ENCODE results near the gene RFX2.
"Not testable (repeated sequence)": the region's sequence is repeated elsewhere in the genome, so short reads cannot be mapped to it uniquely, and the experiment has no call there.

The RFX2 gene

GRCh38 chr19:5966215-5966614, 144.1 kb downstream of the RFX2 start:
- CTCF ChIA-PET: interaction anchor here (1.0 to 7.7 kb wide), 7 partner anchors 12 to 162 kb away, joined by 3 to 88 read pairs (median 38); partner anchors contain the start of genes NDUFA11, RANBP3 and VMAC
- TF ChIP-seq CTCF (IDR thresholded peaks at IDR 0.05; ENCODE audit: control extremely low read depth, extremely low read depth, low read depth, missing control alignments): no peak
- DNase-seq (ENCODE audit: extremely low spot score): no peak
- POLR2A ChIA-PET: no interaction called here

DNA sequence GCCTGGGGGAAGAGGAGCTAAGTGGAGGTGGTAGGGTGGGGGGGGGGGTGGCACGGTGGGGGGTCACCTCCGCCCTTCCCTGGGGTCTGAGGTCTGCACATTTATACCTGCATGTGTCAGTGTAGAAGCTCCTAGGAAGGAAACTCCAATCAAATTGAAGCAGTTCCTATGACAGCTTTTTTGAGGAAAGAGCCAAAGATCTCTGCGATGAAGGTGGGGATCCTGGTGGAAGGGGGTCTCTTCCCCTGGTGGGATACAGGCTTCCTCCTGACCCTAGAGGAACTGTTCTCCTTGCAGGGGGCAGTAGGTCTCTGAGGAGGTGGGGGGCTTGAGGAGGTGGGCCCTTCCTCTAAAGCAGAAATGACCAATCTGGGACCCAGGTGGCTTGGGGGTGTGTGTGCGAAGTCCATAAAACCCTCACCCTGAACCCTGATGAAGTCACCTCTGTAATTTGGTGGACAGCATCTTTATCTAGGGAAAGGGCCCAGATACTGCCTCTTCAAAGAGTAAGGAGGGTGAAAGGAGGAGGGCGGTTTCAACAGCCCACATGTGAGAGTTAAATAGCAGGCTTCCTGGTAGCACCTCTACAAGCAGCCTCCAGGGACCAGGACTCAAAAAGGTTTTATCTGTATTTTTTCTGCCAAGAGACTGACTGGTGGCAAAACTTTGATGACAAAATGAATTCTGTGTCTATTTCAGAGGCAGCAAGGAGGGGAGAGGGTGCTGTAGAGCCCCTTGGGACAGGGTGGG, 145.3 kb downstream of the RFX2 start:
- CTCF ChIA-PET: interaction anchor here (1.0 to 3.8 kb wide), 3 partner anchors 10 to 58 kb away, joined by 3 to 60 read pairs (median 4); partner anchors contain the start of gene RANBP3
- POLR2A ChIA-PET: interaction anchor here (0.6 kb wide), 1 partner anchor 835 kb away, joined by 3 read pairs; no protein-coding TSS in a partner anchor
- TF ChIP-seq CTCF (IDR thresholded peaks at IDR 0.05; ENCODE audit: control extremely low read depth, extremely low read depth, low read depth, missing control alignments): no peak
- no peak for DNase-seq (ENCODE audit: extremely low spot score)

DNA sequence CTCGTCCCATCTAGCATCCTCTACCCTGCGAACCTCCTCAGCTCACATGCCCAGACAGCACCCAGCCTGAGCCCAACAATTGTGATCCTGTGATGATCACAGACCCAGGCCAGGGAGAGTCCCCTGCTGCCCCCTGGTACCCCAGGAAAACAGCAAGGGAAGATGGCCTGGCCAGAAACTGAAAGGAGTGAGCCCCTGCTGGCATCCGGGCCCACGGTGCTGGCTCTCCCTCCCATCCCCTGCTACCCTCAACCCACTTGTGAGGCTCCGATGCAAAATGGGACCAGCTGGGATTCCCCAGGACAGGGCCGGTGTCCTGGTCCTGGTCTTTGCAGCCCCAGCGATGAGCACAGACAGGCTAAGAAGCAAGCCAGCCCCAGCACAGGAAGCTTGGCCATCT, 146.4 kb downstream of the RFX2 start:
- no peak for TF ChIP-seq CTCF (IDR thresholded peaks at IDR 0.05; ENCODE audit: control extremely low read depth, extremely low read depth, low read depth, missing control alignments)
- ChIA-PET CTCF (interaction anchor here (1.0 to 1.6 kb wide), 2 partner anchors 8 to 59 kb away, joined by 3 to 4 read pairs; no protein-coding TSS in a partner anchor), POLR2A (no interaction called here)
- no peak for DNase-seq (ENCODE audit: extremely low spot score)

DNA sequence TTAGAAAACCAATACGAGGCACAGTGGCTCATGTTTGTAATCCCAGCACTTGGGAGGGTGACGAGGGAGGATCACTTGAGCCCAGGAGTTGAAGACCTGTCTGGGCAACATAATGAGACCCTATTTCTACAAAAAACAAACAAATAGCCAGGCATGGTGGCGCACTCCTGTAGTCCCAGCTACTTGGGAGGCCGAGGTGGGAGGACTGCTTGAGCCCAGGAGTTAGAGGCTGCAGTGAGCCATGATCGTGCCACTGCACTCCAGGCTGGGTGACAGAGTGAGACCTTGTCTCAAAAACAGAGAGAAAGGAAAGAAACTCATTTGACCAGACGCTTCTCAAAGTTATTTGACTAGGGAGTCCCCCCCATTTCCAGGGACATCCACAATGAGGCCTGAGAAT, 147.0 kb downstream of the RFX2 start:
- DNase-seq (ENCODE audit: extremely low spot score); POLR2A ChIA-PET; CTCF ChIA-PET: not testable (repeated sequence)

DNA sequence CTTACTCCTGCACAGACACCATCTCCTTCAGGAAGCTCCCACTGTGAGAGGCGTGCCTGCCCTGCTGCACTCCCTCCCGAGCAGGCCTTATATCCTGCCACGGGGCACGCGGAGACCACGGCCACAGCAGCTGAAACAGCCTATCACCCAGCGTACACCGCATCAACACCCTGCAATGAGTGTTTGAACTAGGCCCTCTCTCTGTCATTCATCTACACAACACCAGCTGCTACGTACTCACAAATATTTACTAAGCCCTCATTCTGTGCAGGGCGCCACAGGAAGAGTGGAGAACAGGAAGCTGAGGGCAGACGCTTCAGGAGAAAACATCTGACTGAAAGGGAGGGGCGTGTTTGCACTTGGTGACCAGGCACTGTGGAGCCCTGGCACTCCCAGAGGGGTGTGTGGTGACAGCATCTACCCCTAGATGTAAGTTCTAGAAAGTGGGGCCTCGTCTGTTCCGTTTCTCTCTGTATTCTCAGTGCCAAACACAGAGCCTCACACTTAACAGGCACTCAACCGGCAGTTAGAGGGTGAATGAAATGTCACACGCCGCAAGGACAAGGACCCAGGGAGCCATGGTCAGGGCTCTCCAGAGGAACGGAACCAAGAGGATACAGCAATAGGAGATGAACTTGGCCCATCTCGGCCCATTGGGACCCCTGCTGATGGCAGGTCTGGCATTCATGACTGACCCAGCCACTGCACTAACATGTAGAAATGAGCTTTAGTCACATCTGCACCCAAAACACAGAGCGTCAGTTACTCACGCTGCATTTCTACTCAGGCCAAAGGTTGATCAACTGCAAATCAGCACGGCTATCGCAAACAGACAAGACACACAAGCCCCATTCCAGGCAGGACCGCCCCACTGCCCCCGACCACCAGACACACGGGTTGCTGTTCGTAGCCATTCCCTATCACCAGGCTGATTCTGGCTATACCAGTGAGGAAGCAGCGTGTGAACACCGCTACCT, 148.0 kb downstream of the RFX2 start:
- TF ChIP-seq CTCF (IDR thresholded peaks at IDR 0.05; ENCODE audit: control extremely low read depth, extremely low read depth, low read depth, missing control alignments): no peak
- no peak for DNase-seq (ENCODE audit: extremely low spot score)
- ChIA-PET POLR2A (interaction anchor here (0.8 kb wide), 1 partner anchor 17 kb away, joined by 3 read pairs; no protein-coding TSS in a partner anchor), CTCF (no interaction called here)

GRCh38 chr19:5961641-5961968, 148.7 kb downstream of the RFX2 start:
- DNase-seq (ENCODE audit: extremely low spot score); POLR2A ChIA-PET; CTCF ChIA-PET: not testable (repeated sequence)

DNA sequence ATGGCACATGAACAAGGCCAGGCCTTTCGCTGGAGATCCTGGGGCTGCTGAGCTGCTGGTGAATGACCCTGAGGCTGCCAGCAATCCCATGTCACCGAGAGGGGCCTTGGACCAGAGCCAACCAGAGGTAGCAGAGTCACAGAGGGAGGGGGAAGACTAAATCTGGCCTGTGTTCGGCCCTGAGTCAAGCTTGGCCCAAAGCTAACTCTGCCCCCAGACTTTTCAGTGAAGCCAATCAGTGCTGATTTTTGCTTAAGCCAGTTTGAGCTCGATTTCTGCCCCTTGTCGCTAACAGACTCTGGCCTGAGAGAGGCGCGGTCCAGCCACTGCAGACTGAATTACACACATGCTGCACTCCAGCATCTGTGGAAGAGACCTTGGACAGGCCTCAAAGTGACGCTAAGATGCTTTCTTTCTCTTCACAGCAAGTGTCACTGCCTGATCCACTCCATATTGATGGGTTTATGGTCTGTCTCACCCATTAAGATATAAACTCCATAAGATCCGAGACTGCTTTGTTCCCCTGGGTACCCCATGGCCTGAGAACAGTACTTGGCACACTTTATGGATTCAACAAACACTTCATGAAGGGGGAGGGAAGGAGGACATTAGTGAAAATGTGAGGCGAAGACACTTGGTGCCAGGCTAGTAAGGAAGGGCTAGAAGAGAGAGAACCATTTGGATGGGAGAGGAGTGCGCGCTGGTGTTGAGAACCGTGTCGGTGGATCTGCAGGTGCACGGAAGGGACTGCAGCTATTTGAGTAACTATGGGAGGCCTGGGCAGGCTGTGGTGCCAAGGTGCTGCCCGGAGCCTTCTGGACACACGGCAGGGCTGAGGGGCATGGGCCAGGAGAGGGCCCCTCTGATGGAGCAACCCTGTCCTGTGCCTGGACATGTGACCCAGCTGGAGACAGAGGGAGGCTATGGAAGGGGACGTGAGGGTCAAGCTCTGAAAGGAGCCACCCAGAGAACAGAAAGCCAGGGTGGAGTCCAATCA, 150.0 kb downstream of the RFX2 start:
- no peak for DNase-seq (ENCODE audit: extremely low spot score)
- ChIA-PET CTCF (interaction anchor here (0.7 to 1.9 kb wide), 3 partner anchors 16 to 62 kb away, joined by 4 to 6 read pairs (median 4); no protein-coding TSS in a partner anchor), POLR2A (interaction anchor here (0.6 kb wide), 1 partner anchor 224 kb away, joined by 6 read pairs; no protein-coding TSS in a partner anchor)
- TF ChIP-seq CTCF (IDR thresholded peaks at IDR 0.05; ENCODE audit: control extremely low read depth, extremely low read depth, low read depth, missing control alignments): no peak

All from GM10248 (cell line).